Amniotic stem cell (primary cell): ENCODE measurements around the gene LTBR.

Experiments
- DNase-seq: peaks from one replicate; lab custom pipeline; 2025; lab: John Stamatoyannopoulos, UW

Gene LTBR

GRCh38 chr12:6384499-6385436 lies 806 bp downstream of the LTBR start:
- no peak for DNase-seq

- no peak for DNase-seq
Measured at GRCh38 chr12:6386038-6386437, 2.1 kb downstream of the LTBR start.

- no peak for DNase-seq
Measured at GRCh38 chr12:6386491-6386890, 2.5 kb downstream of the LTBR start.

- no peak for DNase-seq
Measured at GRCh38 chr12:6387541-6387940, 3.6 kb downstream of the LTBR start.

- no peak for DNase-seq
Measured at GRCh38 chr12:6390084-6390799, 6.3 kb downstream of the LTBR start.

GRCh38 chr12:6391013-6391412 lies 7.1 kb downstream of the LTBR start:
- DNase-seq, result no peak

- no peak for DNase-seq
Measured at GRCh38 chr12:6392504-6392903, 8.5 kb downstream of the LTBR start.

- DNase-seq, result no peak
Measured at GRCh38 chr12:6393109-6393508, 9.1 kb downstream of the LTBR start.

- DNase-seq, result no peak
Measured at GRCh38 chr12:6394398-6394797, 10.4 kb downstream of the LTBR start.

GRCh38 chr12:6396031-6396430 lies 12.1 kb downstream of the LTBR start:
- no peak for DNase-seq

GRCh38 chr12:6399884-6400644 lies 16.1 kb downstream of the LTBR start:
- DNase-seq, result no peak

- no peak for DNase-seq
Measured at GRCh38 chr12:6404390-6404789, 20.4 kb downstream of the LTBR start.

- no peak for DNase-seq
Measured at GRCh38 chr12:6405963-6406362, 22.0 kb downstream of the LTBR start.

- DNase-seq, result no peak
Measured at GRCh38 chr12:6407236-6407954, 23.4 kb downstream of the LTBR start.

GRCh38 chr12:6416596-6416995 lies 32.6 kb downstream of the LTBR start:
- no peak for DNase-seq

- DNase-seq, result no peak
Measured at GRCh38 chr12:6418796-6419195, 34.8 kb downstream of the LTBR start.

GRCh38 chr12:6420364-6420763 lies 36.4 kb downstream of the LTBR start:
- no peak for DNase-seq

GRCh38 chr12:6423267-6424007 lies 39.5 kb downstream of the LTBR start:
- DNase-seq, result peak; percentile 92

- DNase-seq, result no peak
Measured at GRCh38 chr12:6424008-6424347, 40.0 kb downstream of the LTBR start.

GRCh38 chr12:6424866-6425265 lies 40.9 kb downstream of the LTBR start:
- no peak for DNase-seq
